Measurements from ENCODE around the gene ALDH1L1. TPM values are rescaled to one million over a fixed set of nuclear protein-coding genes. Genes with fewer than 3 reads are reported as not detected.
A peak's percentile ranks its signal among the peaks of the same experiment; 100 is the strongest.

ALDH1L1 gene
- total and polyA plus RNA-seq, 2 of the 13 experiments (the other 11 are each of a cell fraction or from before 2014, with no cell fraction given): 11.2 to 28.7 TPM

GRCh38 chr3:126197854-126198584 is 17.6 kb upstream of the ALDH1L1 start (continued):
- no peak for TF ChIP-seq ZNF609 (CRISPR knock-in tag; IDR thresholded peaks at IDR 0.05; ENCODE audit: borderline replicate concordance)
- TF ChIP-seq HMGXB3 (CRISPR knock-in tag; IDR thresholded peaks at IDR 0.05; ENCODE audit: borderline replicate concordance): peak; percentile 96

All from HepG2 (cell line).